ENCODE data around the gene C6.

Gene C6

GRCh38 chr5:41118177-41118576, 95.2 kb downstream of the C6 start:
- DNase-seq = no peak

GRCh38 chr5:41115281-41115680, 98.1 kb downstream of the C6 start:
- no peak for DNase-seq

- no peak for DNase-seq
Observed at GRCh38 chr5:41112486-41113455, 100.6 kb downstream of the C6 start.

- no peak for DNase-seq
Observed at GRCh38 chr5:41109186-41109585, 104.1 kb downstream of the C6 start.

GRCh38 chr5:41102341-41102740, 111.0 kb downstream of the C6 start:
- DNase-seq = no peak

- DNase-seq = no peak
Observed at GRCh38 chr5:41097642-41098041, 115.7 kb downstream of the C6 start.

- DNase-seq = no peak
Observed at GRCh38 chr5:41095324-41096101, 117.8 kb downstream of the C6 start.

GRCh38 chr5:41094871-41095270, 118.5 kb downstream of the C6 start:
- no peak for DNase-seq

- no peak for DNase-seq
Observed at GRCh38 chr5:41093803-41094202, 119.5 kb downstream of the C6 start.

All from CD4-positive, alpha-beta T cell treated with Interleukin-12 subunit alpha and Interleukin-12 subunit beta, for 1 hour (primary cell).